GM23248 (cell line): Measurements from ENCODE around the gene CSH1.
"Not testable (repeated sequence)": the region's sequence is repeated elsewhere in the genome, so short reads cannot be mapped to it uniquely, and the experiment has no call there.

Experiments
- EZH2 ChIP-seq: fragments of 200-600 bp; sonication (generic); IDR thresholded peaks from 2 replicates; pipeline ENCODE4 v1.6.1; 2018; ENCODE audit warnings: antibody characterized with exemption, mild to moderate bottlenecking; ENCODE audit not compliant: insufficient read depth, poor library complexity, severe bottlenecking
- EZH2phosphoT487 ChIP-seq: fragments of 200-600 bp; sonication (generic); IDR thresholded peaks from 2 replicates; pipeline ENCODE4 v1.6.1; 2018; ENCODE audit warnings: antibody characterized with exemption, moderate library complexity, mild to moderate bottlenecking, low read depth; ENCODE audit not compliant: insufficient read depth

DNA sequence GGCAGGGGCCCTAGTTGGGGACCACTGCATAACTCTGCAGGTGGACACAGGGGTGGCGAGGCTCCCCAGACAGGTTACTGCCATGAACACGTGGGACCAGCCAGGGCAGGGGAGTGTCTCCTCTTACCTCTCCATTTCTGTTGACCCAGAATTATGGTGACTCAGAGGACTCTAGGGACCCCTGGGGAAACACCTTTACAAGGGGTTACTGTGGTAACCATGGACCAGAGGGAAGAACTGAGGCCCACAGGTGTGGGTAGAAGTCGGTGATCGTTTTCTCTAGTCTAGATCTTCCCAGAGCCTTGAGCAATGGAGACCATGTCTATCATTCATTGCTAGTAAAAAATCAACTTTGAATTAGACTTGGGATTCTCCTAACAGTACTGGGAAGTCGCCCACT, 24.4 kb upstream of the CSH1 start:
- TF ChIP-seq EZH2phosphoT487, EZH2: not testable (repeated sequence)
